GM23338 (cell line): Measurements from ENCODE around the gene GPHA2. TPM values are rescaled to one million over a fixed set of nuclear protein-coding genes. Genes with fewer than 3 reads are reported as not detected.
A peak's percentile ranks its signal among the peaks of the same experiment; 100 is the strongest.

Experiments used
- ATAC-seq: fragments of 200-7000 bp; cut with Tn5 transposase; 3 replicates; pipeline ENCODE4 v1.9.1; 2020
- DNase-seq: peaks from one replicate; pipeline ENCODE4 v3.0.0-alpha.2; 2015; ENCODE audit warnings: low spot score
- H2AFZ ChIP-seq: fragments of 200-600 bp; sonication (generic); 2 replicates; pipeline ENCODE4 v1.8.0; 2016; ENCODE audit warnings: antibody characterized with exemption, mild to moderate bottlenecking, moderate library complexity
- H3F3A ChIP-seq: fragments of 200-600 bp; sonication (generic); replicated peaks from 2 replicates; pipeline ENCODE4 v1.8.0; 2017; ENCODE audit warnings: antibody characterized with exemption, mixed run types, low read depth
- H3K27ac ChIP-seq: fragments of 200-600 bp; sonication (generic); 2 replicates; pipeline ENCODE4 v1.6.1; 2016; ENCODE audit warnings: low read depth
- H3K27me3 ChIP-seq: fragments of 200-600 bp; sonication (generic); 2 replicates; pipeline ENCODE4 v1.8.0; 2016; ENCODE audit warnings: mild to moderate bottlenecking, mixed run types, moderate library complexity; ENCODE audit not compliant: insufficient read depth
- H3K36me3 ChIP-seq: fragments of 200-600 bp; sonication (generic); 2 replicates; pipeline ENCODE4 v1.8.0; 2016; ENCODE audit warnings: mild to moderate bottlenecking; ENCODE audit not compliant: insufficient read depth
- H3K4me1 ChIP-seq: fragments of 200-600 bp; sonication (generic); 2 replicates; pipeline ENCODE4 v1.8.0; 2016; ENCODE audit warnings: mild to moderate bottlenecking, moderate library complexity; ENCODE audit not compliant: insufficient read depth
- H3K4me2 ChIP-seq: fragments of 200-600 bp; sonication (generic); 2 replicates; pipeline ENCODE4 v1.7.1; 2017; ENCODE audit warnings: mixed run types
- H3K4me3 ChIP-seq: fragments of 200-600 bp; sonication (generic); 2 replicates; pipeline ENCODE4 v1.6.1; 2016; ENCODE audit warnings: mixed run types
- H3K79me2 ChIP-seq: fragments of 200-600 bp; sonication (generic); replicated peaks from 2 replicates; pipeline ENCODE4 v1.8.0; 2017; ENCODE audit warnings: mild to moderate bottlenecking; ENCODE audit not compliant: insufficient read depth
- H3K9me2 ChIP-seq: fragments of 200-600 bp; sonication (generic); 2 replicates; pipeline ENCODE4 v1.8.0; 2017; ENCODE audit not compliant: insufficient read depth
- H4K20me1 ChIP-seq: fragments of 200-600 bp; sonication (generic); replicated peaks from 2 replicates; pipeline ENCODE4 v1.8.0; 2017; ENCODE audit warnings: mild to moderate bottlenecking; ENCODE audit not compliant: insufficient read depth
- H3K27ac Mint-ChIP-seq: 2 replicates; pipeline ENCODE4 v1.8.0; 2020; ENCODE audit warnings: inconsistent platforms, mild to moderate bottlenecking, moderate library complexity, mixed read lengths
- H3K27me3 Mint-ChIP-seq: 3 replicates; pipeline ENCODE4 v1.8.0; 2022; ENCODE audit warnings: low read depth, mild to moderate bottlenecking, moderate library complexity, mixed read lengths, inconsistent platforms; ENCODE audit not compliant: insufficient read depth, poor library complexity
- H3K36me3 Mint-ChIP-seq: 3 replicates; pipeline ENCODE4 v1.8.0; 2021; ENCODE audit warnings: low read depth, mild to moderate bottlenecking, inconsistent platforms, moderate library complexity, mixed read lengths
- H3K4me1 Mint-ChIP-seq: 3 replicates; pipeline ENCODE4 v1.8.0; 2020; ENCODE audit warnings: mild to moderate bottlenecking, inconsistent platforms, mixed read lengths
- H3K4me3 Mint-ChIP-seq: 3 replicates; pipeline ENCODE4 v1.8.0; 2021; ENCODE audit warnings: moderate library complexity, mild to moderate bottlenecking, inconsistent platforms, mixed read lengths
- H3K9me3 Mint-ChIP-seq: 3 replicates; pipeline ENCODE4 v1.8.0; 2020; ENCODE audit warnings: moderate library complexity, mild to moderate bottlenecking, inconsistent platforms, mixed read lengths
- CREB1 ChIP-seq: fragments of 250-450 bp; sonication (Bioruptor Pico); IDR thresholded peaks from 2 replicates; pipeline ENCODE4 v1.5.0; 2020; ENCODE audit warnings: low read depth, mild to moderate bottlenecking, moderate library complexity
- CTCF ChIP-seq, 2 experiments: fragments of 200-600 bp in 1 of 2; sonication (generic) in 1 of 2; conservative IDR thresholded peaks; 2 replicates each; pipeline versions ENCODE4 v1.5.1 to v1.6.1; 2016 to 2017; ENCODE audit warnings: antibody characterized with exemption in 2 of 2, low read depth in 2 of 2, mild to moderate bottlenecking in 2 of 2, moderate library complexity in 1 of 2
- EZH2 ChIP-seq: fragments of 200-600 bp; sonication (generic); IDR thresholded peaks from one replicate; pipeline ENCODE4 v1.8.0; 2017; ENCODE audit warnings: antibody characterized with exemption, mild to moderate bottlenecking, low read depth; ENCODE audit not compliant: unreplicated experiment
- EZH2phosphoT487 ChIP-seq: fragments of 200-600 bp; sonication (generic); IDR thresholded peaks from one replicate; pipeline ENCODE4 v1.8.1; 2018; ENCODE audit warnings: antibody characterized with exemption; ENCODE audit not compliant: unreplicated experiment
- JUNB ChIP-seq: IDR thresholded peaks from one replicate; pipeline ENCODE4 v1.6.1; 2016; ENCODE audit warnings: antibody characterized with exemption; ENCODE audit not compliant: unreplicated experiment
- NANOG ChIP-seq: IDR thresholded peaks from 2 replicates; pipeline ENCODE4 v1.6.1; 2016; ENCODE audit warnings: antibody characterized with exemption, borderline replicate concordance
- POLR2AphosphoS5 ChIP-seq: IDR thresholded peaks from 2 replicates; pipeline ENCODE4 v1.6.1; 2016; ENCODE audit warnings: antibody characterized with exemption, low read depth
- REST ChIP-seq: IDR thresholded peaks from one replicate; pipeline ENCODE4 v1.6.1; 2018; ENCODE audit warnings: antibody characterized with exemption; ENCODE audit not compliant: unreplicated experiment
- STAT1 ChIP-seq: IDR thresholded peaks from one replicate; pipeline ENCODE4 v1.6.1; 2016; ENCODE audit warnings: antibody characterized with exemption; ENCODE audit not compliant: unreplicated experiment
- ZNF114 ChIP-seq: fragments of 250-450 bp; sonication (Bioruptor Pico); IDR thresholded peaks from 2 replicates; pipeline ENCODE4 v1.5.0; 2020; ENCODE audit warnings: mild to moderate bottlenecking, moderate library complexity
- ZNF331 ChIP-seq: fragments of 250-450 bp; sonication (Bioruptor Pico); IDR thresholded peaks from 2 replicates; pipeline ENCODE4 v1.5.0; 2020; ENCODE audit warnings: low read depth, mild to moderate bottlenecking, moderate library complexity
- polyA plus RNA-seq: library from polyadenylated mRNA; unstranded; fragments of >200 nt; fragmentation: Nextera tagmentation; extraction: Ambion mirVana; gene quantifications from 2 replicates; pipeline ENCODE4 v1.2.1, GENCODE V29; 2016
- total RNA-seq: library from RNA; depleted of rRNA; stranded (reverse); fragments of >200 nt; shearing (Covaris generic); gene quantifications from 2 replicates; pipeline ENCODE4 v1.2.3, GENCODE V29; 2014
- TF ChIP-seq, protein P1 (sequence below): IDR thresholded peaks from 2 replicates; pipeline ENCODE4 v1.6.1; 2016; ENCODE audit warnings: antibody characterized with exemption

The GPHA2 gene
- total and polyA plus RNA-seq, 2 experiments from 2014 or later, result 0.83 to 1.8 TPM

DNA sequence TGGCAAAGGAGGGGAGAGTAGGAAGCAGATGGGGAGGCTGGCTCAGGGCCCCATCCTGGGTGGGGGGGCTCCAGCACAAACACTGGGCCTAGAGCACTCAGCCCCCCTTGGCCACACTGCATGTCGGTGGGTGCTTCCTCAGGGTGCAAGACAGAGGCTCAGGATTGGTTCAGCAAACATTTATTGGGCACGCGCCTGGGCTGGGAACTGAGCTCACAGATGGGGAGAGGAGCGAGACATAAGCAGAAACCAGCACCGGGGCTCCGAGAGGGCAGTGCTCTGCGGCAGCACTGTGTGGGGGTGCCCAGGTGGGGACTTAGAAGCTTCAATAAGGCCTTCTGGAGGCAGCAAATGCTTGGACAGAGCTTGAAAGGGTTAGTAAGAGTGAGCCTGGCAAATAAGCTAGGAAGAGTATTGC lies 45.2 kb downstream of the GPHA2 start (continued):
- TF ChIP-seq CTCF (conservative IDR thresholded peaks at IDR 0.05; ENCODE audit: low read depth in 2 of 2) (no peak), EZH2phosphoT487 (no peak), ZNF114 (CRISPR knock-in tag) (no peak), NANOG (no peak), EZH2 (no peak), POLR2AphosphoS5 (no peak), STAT1 (no peak), JUNB (no peak)

DNA sequence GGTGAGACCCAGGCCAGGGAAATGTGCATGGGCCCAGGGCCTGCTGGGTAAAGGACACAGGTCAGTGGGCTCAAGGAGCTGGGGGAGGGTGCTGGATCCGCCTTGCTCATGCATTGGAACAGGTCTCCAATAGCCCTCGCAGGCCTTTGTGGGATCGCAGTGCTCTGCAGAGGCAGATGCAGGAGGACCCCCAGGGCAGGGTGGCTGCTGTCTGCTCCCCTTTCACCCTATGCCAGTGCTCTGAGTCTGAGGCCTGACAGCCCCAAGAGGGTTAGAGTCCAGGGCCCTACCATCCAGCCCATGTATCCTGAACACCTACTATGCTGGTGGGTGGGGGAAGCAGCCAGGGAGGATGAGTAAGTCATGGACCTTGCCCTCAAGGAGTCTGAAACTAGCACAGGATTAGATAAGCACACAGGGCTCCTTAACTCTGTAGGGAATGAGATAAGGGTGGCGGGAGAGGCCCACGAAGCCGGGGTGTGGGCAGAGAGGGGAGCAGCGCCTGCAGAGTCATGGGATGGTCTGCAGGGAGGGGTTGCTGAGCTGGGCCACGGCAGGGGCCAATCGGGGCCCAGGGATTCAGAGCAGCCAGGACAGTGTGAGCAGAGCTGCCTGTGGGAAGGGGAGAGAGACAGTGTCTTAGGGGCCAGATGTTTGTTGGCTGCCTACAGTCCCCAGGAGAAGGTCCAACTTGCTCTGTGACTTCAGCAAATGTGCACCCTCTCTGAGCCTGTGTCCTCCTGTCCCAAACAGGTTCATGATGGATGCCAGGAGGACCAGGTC lies 46.8 kb downstream of the GPHA2 start:
- no peak overlapping the region for H3K4me3 ChIP-seq
- 0 out of 2 replicates have a peak, but pooled peaks cover 2% of the 10 kb centered on the region for H3F3A ChIP-seq
- no peaks in the 10 kb centered on the region for H3K27me3 ChIP-seq
- no peak overlapping the region for H3K4me3 Mint-ChIP-seq
- H3K9me2 ChIP-seq, result no peaks in the 10 kb centered on the region
- H3K4me1 ChIP-seq, result peaks cover 16% of the 10 kb centered on the region; the same call in 1 of the 2 replicates
- no peaks in the 10 kb centered on the region for H3K79me2 ChIP-seq
- ATAC-seq (peak; percentile 37), DNase-seq (no peak)
- no peak overlapping the region for H3K4me2 ChIP-seq
- no peak overlapping the region for H3K27ac ChIP-seq
- peak overlapping the region; percentile 98 for H2AFZ ChIP-seq
- H3K36me3 Mint-ChIP-seq, result no peaks in the 10 kb centered on the region; the same call in 2 of the 3 replicates
- H3K4me1 Mint-ChIP-seq, result peaks cover 15% of the 10 kb centered on the region
- H3K27ac Mint-ChIP-seq, result no peak overlapping the region
- H4K20me1 ChIP-seq, result no peaks in the 10 kb centered on the region
- H3K27me3 Mint-ChIP-seq, result peaks cover 6% of the 10 kb centered on the region
- no peaks in the 10 kb centered on the region for H3K9me3 Mint-ChIP-seq
- H3K36me3 ChIP-seq, result no peaks in the 10 kb centered on the region
- no peak for TF ChIP-seq EZH2phosphoT487
- TF ChIP-seq, protein P1, sequence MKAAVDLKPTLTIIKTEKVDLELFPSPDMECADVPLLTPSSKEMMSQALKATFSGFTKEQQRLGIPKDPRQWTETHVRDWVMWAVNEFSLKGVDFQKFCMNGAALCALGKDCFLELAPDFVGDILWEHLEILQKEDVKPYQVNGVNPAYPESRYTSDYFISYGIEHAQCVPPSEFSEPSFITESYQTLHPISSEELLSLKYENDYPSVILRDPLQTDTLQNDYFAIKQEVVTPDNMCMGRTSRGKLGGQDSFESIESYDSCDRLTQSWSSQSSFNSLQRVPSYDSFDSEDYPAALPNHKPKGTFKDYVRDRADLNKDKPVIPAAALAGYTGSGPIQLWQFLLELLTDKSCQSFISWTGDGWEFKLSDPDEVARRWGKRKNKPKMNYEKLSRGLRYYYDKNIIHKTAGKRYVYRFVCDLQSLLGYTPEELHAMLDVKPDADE, result no peak
- no peak for TF ChIP-seq POLR2AphosphoS5
- no peak for TF ChIP-seq ZNF114 (CRISPR knock-in tag)
- no peak for TF ChIP-seq JUNB
- TF ChIP-seq ZNF331 (CRISPR knock-in tag), result no peak
- no peak for TF ChIP-seq REST
- no peak for TF ChIP-seq EZH2
- TF ChIP-seq CTCF (conservative IDR thresholded peaks at IDR 0.05; ENCODE audit: low read depth in 2 of 2), result no peak
- TF ChIP-seq CREB1 (CRISPR knock-in tag), result no peak
- TF ChIP-seq STAT1, result no peak
- TF ChIP-seq NANOG, result no peak
